UCSD-AML1 (cell line): ENCODE data around the gene TBC1D13.
"Not testable (repeated sequence)": the region's sequence is repeated elsewhere in the genome, so short reads cannot be mapped to it uniquely, and the experiment has no call there.

Source experiments
- DNase-seq: peaks from one replicate; lab custom pipeline; 2025; ENCODE audit not compliant: unreplicated experiment; lab: John Stamatoyannopoulos, UW

Gene TBC1D13

GRCh38 chr9:128786681-128787601 is at the start of gene TBC1D13:
Gene TBC1D13 (plus strand): TSS chr9:128787253. CDS start chr9:128787354, 101 bp downstream.
- peak; percentile 91 for DNase-seq

GRCh38 chr9:128742401-128742800 is 44.7 kb upstream of the TBC1D13 start:
- DNase-seq = no peak

GRCh38 chr9:128743421-128743820 is 43.6 kb upstream of the TBC1D13 start:
- DNase-seq = no peak

GRCh38 chr9:128747241-128747640 is 39.8 kb upstream of the TBC1D13 start:
- DNase-seq = no peak

GRCh38 chr9:128750926-128751595 is 36.0 kb upstream of the TBC1D13 start:
- no peak for DNase-seq

- no peak for DNase-seq
Measured at GRCh38 chr9:128753627-128754026, 33.4 kb upstream of the TBC1D13 start.

- no peak for DNase-seq
Measured at GRCh38 chr9:128757602-128758001, 29.5 kb upstream of the TBC1D13 start.

- DNase-seq = no peak
Measured at GRCh38 chr9:128762671-128763449, 24.2 kb upstream of the TBC1D13 start.

- DNase-seq = peak; percentile 25
Measured at GRCh38 chr9:128764361-128764760, 22.7 kb upstream of the TBC1D13 start.

GRCh38 chr9:128765499-128765898 is 21.6 kb upstream of the TBC1D13 start:
- no peak for DNase-seq

GRCh38 chr9:128768606-128769005 is 18.4 kb upstream of the TBC1D13 start:
- no peak for DNase-seq

GRCh38 chr9:128770286-128771030 is 16.6 kb upstream of the TBC1D13 start:
- no peak for DNase-seq

- DNase-seq = peak; percentile 72
Measured at GRCh38 chr9:128771094-128771721, 15.8 kb upstream of the TBC1D13 start.

GRCh38 chr9:128771745-128772519 is 15.1 kb upstream of the TBC1D13 start, which contains the start of gene ZER1:
Gene ZER1 (minus strand): TSS chr9:128771927. CDS start chr9:128755565, 16,362 bp downstream.
- DNase-seq = peak; percentile 93

- DNase-seq = no peak
Measured at GRCh38 chr9:128773049-128773448, 14.0 kb upstream of the TBC1D13 start.

GRCh38 chr9:128774804-128775203 is 12.2 kb upstream of the TBC1D13 start:
- no peak for DNase-seq

GRCh38 chr9:128780093-128780492 is 7.0 kb upstream of the TBC1D13 start:
- not testable (repeated sequence) for DNase-seq

- no peak for DNase-seq
Measured at GRCh38 chr9:128781187-128782070, 5.6 kb upstream of the TBC1D13 start.
